Measurements from ENCODE around the gene CEACAM20. TPM values are rescaled to one million over a fixed set of nuclear protein-coding genes. Genes with fewer than 3 reads are reported as not detected.
"Not testable (repeated sequence)": the region's sequence is repeated elsewhere in the genome, so short reads cannot be mapped to it uniquely, and the experiment has no call there.

CEACAM20 gene
- total RNA-seq, 3 donors from 2014 or later (not counting 1 experiment from before 2014, with no cell fraction given), result not detected

- Histone ChIP-seq H3K4me1 (ENCODE audit: control insufficient read depth, insufficient read depth, low read length) (no peaks in the 10 kb centered on the region), H3K36me3 (ENCODE audit: control insufficient read depth, insufficient read depth, low read length) (no peaks in the 10 kb centered on the region), H3K4me3 (ENCODE audit: low read length) (no peak overlapping the region), H3K9me3 (ENCODE audit: control insufficient read depth, insufficient read depth, low read length) (peaks cover 3% of the 10 kb centered on the region), H3K27ac (ENCODE audit: low read length) (no peak overlapping the region), H3K27me3 (ENCODE audit: control insufficient read depth, insufficient read depth, low read length) (no peaks in the 10 kb centered on the region)
- Mint-ChIP-seq H3K4me1 (no peaks in the 10 kb centered on the region), H3K36me3 (no peaks in the 10 kb centered on the region), H3K9me3 (peaks cover 2 to 5% of the 10 kb centered on the region in 2 donors), H3K4me3 (no peak overlapping the region), H3K27me3 (ENCODE audit: low read depth in 2 of 2) (peaks cover 7 to 30% of the 10 kb centered on the region in 2 donors), H3K27ac (no peak overlapping the region)
- WGBS (ENCODE audit: insufficient coverage), result 85% methylated on average over 6 of the region's 6 CpGs
- DNase-seq (no peak), ATAC-seq (no peak)
- no peak for TF ChIP-seq CTCF (IDR thresholded peaks at IDR 0.05)
- intact Hi-C loops (cut with micrococcal nuclease), result no loop called here
Measured at GRCh38 chr19:44539991-44540390, 10.5 kb upstream of the CEACAM20 start.

DNA sequence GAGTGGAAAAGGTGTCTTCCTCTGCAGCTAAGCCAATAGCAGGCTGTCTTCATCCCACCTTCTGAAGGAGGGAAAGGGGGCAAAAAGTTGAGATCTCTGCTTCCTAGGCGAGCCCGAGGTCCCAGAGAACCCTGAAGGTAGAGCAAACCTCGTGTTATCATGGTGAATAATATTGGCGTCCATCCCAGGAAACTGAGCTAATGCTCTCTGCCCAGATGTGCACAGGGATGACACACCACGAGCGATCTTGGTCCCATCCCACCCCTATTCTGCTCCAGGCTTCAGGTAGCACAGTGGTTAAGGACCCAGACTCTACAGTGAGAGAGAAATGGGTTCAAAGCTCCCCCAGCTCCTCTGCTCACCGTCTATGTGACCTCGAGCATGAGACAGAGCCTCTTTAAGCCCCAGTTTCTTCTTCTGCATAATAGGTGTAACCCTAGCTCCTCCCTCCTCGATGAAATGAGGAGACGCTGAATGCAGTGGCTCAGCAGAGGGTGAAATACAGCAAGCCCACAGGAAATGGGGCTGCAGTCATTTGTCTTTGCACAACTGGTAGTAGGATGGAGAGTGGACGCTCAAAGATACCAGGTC lies 9.9 kb upstream of the CEACAM20 start:
- peaks cover 11 to 30% of the 10 kb centered on the region in 2 donors for H3K27me3 Mint-ChIP-seq (ENCODE audit: low read depth in 2 of 2)
- peaks cover 3% of the 10 kb centered on the region for H3K9me3 ChIP-seq (ENCODE audit: control insufficient read depth, insufficient read depth, low read length)
- H3K4me3 ChIP-seq (ENCODE audit: low read length), result no peak overlapping the region
- H3K36me3 ChIP-seq (ENCODE audit: control insufficient read depth, insufficient read depth, low read length), result no peaks in the 10 kb centered on the region
- H3K27ac ChIP-seq (ENCODE audit: low read length), result no peak overlapping the region
- intact Hi-C loops (cut with micrococcal nuclease), result no loop called here
- H3K9me3 Mint-ChIP-seq, result peaks cover 2 to 5% of the 10 kb centered on the region in 2 donors
- 71% methylated on average over 11 of the region's 11 CpGs for WGBS (ENCODE audit: insufficient coverage)
- H3K27ac Mint-ChIP-seq, result no peak overlapping the region
- TF ChIP-seq CTCF (IDR thresholded peaks at IDR 0.05), result no peak
- H3K36me3 Mint-ChIP-seq, result no peaks in the 10 kb centered on the region
- H3K4me1 Mint-ChIP-seq, result no peaks in the 10 kb centered on the region
- H3K27me3 ChIP-seq (ENCODE audit: control insufficient read depth, insufficient read depth, low read length), result no peaks in the 10 kb centered on the region
- no peak overlapping the region for H3K4me3 Mint-ChIP-seq
- DNase-seq (no peak), ATAC-seq (no peak)
- H3K4me1 ChIP-seq (ENCODE audit: control insufficient read depth, insufficient read depth, low read length), result no peaks in the 10 kb centered on the region

GRCh38 chr19:44535361-44535760 lies 5.9 kb upstream of the CEACAM20 start:
- peaks cover 11 to 19% of the 10 kb centered on the region in 2 donors for H3K27me3 Mint-ChIP-seq (ENCODE audit: low read depth in 2 of 2)
- not testable (repeated sequence) for DNase-seq

GRCh38 chr19:44532819-44533218 lies 3.3 kb upstream of the CEACAM20 start:
- no peaks in the 10 kb centered on the region for H3K9me3 ChIP-seq (ENCODE audit: control insufficient read depth, insufficient read depth, low read length)
- H3K4me1 Mint-ChIP-seq, result no peaks in the 10 kb centered on the region
- DNase-seq (no peak), ATAC-seq (no peak)
- no peak overlapping the region for H3K27ac Mint-ChIP-seq
- no peak overlapping the region for H3K4me3 Mint-ChIP-seq
- WGBS (ENCODE audit: insufficient coverage), result 90% methylated on average over 5 of the region's 5 CpGs
- H3K4me3 ChIP-seq (ENCODE audit: low read length), result no peak overlapping the region
- no peak for TF ChIP-seq CTCF (IDR thresholded peaks at IDR 0.05)
- no peaks in the 10 kb centered on the region for H3K9me3 Mint-ChIP-seq
- H3K4me1 ChIP-seq (ENCODE audit: control insufficient read depth, insufficient read depth, low read length), result no peaks in the 10 kb centered on the region
- peaks cover 11 to 21% of the 10 kb centered on the region in 2 donors for H3K27me3 Mint-ChIP-seq (ENCODE audit: low read depth in 2 of 2)
- H3K36me3 Mint-ChIP-seq, result no peaks in the 10 kb centered on the region
- H3K27ac ChIP-seq (ENCODE audit: low read length), result no peak overlapping the region
- no peaks in the 10 kb centered on the region for H3K27me3 ChIP-seq (ENCODE audit: control insufficient read depth, insufficient read depth, low read length)
- no peaks in the 10 kb centered on the region for H3K36me3 ChIP-seq (ENCODE audit: control insufficient read depth, insufficient read depth, low read length)
- intact Hi-C loops (cut with micrococcal nuclease), result no loop called here

More at GRCh38 chr19:44535361-44535760, 5.9 kb upstream of the CEACAM20 start:
- H3K4me3 ChIP-seq (ENCODE audit: low read length); H3K27ac ChIP-seq (ENCODE audit: low read length); H3K4me3 Mint-ChIP-seq; H3K36me3 ChIP-seq (ENCODE audit: control insufficient read depth, insufficient read depth, low read length); H3K9me3 Mint-ChIP-seq; H3K9me3 ChIP-seq (ENCODE audit: control insufficient read depth, insufficient read depth, low read length); H3K4me1 ChIP-seq (ENCODE audit: control insufficient read depth, insufficient read depth, low read length); intact Hi-C loops (cut with micrococcal nuclease); H3K27me3 ChIP-seq (ENCODE audit: control insufficient read depth, insufficient read depth, low read length); H3K27ac Mint-ChIP-seq; H3K36me3 Mint-ChIP-seq; ATAC-seq; H3K4me1 Mint-ChIP-seq: not testable (repeated sequence)
- WGBS (ENCODE audit: insufficient coverage), result 43% methylated on average over 2 of the region's 3 CpGs

Measured in natural killer cell (primary cell).